ENCODE results near the gene KCNS3.

Gene KCNS3

DNA sequence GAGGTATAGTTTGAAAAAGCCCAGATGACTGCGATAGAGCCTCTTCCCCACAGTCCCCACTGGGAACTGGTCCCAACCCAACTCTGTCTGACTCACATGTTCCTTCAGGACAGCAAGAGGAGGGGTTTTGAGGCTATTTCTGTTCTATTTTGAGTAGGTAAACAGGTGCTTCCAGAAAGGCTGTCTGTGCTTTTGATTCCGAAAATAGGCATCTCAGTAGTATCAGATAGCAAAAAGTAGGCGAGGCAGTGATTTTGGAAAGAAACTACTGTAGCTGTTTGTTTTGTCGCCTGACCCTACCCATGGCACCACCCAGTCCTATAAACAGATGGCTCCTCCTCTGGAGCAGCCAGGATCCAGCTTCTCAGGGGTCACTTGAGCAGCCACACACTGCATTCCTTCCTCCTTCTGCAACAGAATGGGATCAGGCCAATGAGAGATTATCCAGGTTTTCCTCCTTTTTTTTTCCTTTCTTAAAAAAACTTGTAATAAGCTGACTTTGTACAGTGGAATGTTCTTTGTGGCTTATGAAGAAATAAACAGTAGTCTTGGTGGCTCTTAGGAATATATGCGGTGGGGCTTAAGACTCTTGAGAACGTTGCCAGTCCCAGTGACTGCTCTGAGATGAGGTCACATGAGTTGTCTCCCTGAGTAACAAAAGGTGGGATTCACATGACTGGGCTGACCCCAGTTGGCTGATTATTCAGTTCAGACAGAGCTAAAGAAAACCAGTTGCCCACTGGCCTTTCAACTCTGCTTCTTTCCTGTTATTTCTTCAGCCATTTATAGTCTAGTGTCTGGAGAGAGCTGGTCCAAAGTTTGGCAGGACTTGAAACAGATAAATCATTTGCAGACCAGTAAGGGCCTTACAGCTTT is 98.6 kb downstream of the KCNS3 start:
- H3K9me3 Mint-ChIP-seq: no peaks in the 10 kb centered on the region
- no peaks in the 10 kb centered on the region for H3K36me3 Mint-ChIP-seq (ENCODE audit: low read depth)
- no peaks in the 10 kb centered on the region for H3K4me1 Mint-ChIP-seq (ENCODE audit: low read depth)
- H3K4me3 Mint-ChIP-seq: no peak overlapping the region
- H3K27ac Mint-ChIP-seq: no peak overlapping the region
- no peak for DNase-seq
- no peaks in the 10 kb centered on the region for H3K27me3 Mint-ChIP-seq

DNA sequence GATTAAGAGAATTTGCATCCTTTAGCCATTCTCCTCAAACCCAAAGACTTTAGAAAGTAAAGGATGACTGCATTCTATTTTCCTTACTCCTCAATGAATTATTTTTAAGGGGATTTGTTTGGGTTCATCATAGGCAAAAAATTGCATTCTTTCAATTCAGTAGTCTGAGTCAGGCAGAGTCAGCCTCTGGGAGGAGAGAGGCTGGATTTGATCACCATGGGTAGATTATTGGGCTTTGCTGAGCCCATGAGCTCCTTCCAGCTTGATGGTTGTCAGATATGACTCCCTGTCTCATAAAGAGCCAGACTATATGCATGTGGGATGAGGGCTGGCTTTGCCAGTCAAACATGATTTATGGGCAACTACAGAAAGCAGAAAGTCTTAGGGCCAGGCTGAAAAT is 101.2 kb downstream of the KCNS3 start:
- Mint-ChIP-seq H3K9me3 (no peaks in the 10 kb centered on the region), H3K4me3 (no peak overlapping the region), H3K4me1 (ENCODE audit: low read depth) (no peaks in the 10 kb centered on the region), H3K27me3 (no peaks in the 10 kb centered on the region), H3K36me3 (ENCODE audit: low read depth) (no peaks in the 10 kb centered on the region), H3K27ac (no peak overlapping the region)
- no peak for DNase-seq

DNA sequence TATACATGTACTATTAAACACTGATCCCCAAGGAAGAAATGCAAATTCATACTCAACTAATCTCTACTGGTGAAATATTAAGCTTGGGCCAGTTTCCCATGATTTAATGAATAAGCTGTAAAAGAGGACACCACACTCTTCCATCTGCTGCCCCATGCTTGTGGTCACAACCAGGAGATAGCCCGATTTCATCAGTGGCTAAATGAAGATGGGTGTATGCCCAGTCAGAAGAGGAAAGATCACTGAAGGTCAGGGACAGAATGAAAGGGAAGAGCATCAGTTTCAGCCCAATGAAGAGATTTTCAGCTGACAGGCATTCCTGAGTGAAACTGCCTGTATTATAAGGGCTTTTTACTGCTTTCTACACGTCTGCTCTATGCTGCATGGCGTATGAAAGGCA is 103.5 kb downstream of the KCNS3 start:
- Mint-ChIP-seq H3K27ac (no peak overlapping the region), H3K27me3 (no peaks in the 10 kb centered on the region), H3K36me3 (ENCODE audit: low read depth) (no peaks in the 10 kb centered on the region), H3K4me3 (no peak overlapping the region), H3K4me1 (ENCODE audit: low read depth) (no peaks in the 10 kb centered on the region), H3K9me3 (no peaks in the 10 kb centered on the region)
- no peak for DNase-seq
